22Rv1 (cell line): ENCODE measurements around the gene ACOT7.

ENCODE experiments used
- H3K27ac ChIP-seq: fragments of 450-650 bp; 2 replicates; pipeline ENCODE4 v1.5.1; 2017
- CTCF ChIP-seq: fragments of 450-650 bp; IDR thresholded peaks from 2 replicates; pipeline ENCODE4 v1.5.1; 2017; ENCODE audit warnings: mild to moderate bottlenecking
- ZFX ChIP-seq: fragments of 450-650 bp; IDR thresholded peaks from 2 replicates; pipeline ENCODE4 v1.6.1; 2017; ENCODE audit warnings: antibody characterized with exemption, borderline replicate concordance

The ACOT7 gene

GRCh38 chr1:6281511-6282402 lies 111.8 kb downstream of the ACOT7 start:
- no peak for TF ChIP-seq ZFX
- TF ChIP-seq CTCF = no peak
- no peak overlapping the region for H3K27ac ChIP-seq

- H3K27ac ChIP-seq = no peak overlapping the region
Measured at GRCh38 chr1:6280761-6281451, 112.7 kb downstream of the ACOT7 start.

GRCh38 chr1:6279613-6280383 lies 113.8 kb downstream of the ACOT7 start:
- H3K27ac ChIP-seq = no peak overlapping the region
- TF ChIP-seq CTCF (no peak), ZFX (no peak)

More at GRCh38 chr1:6280761-6281451, 112.7 kb downstream of the ACOT7 start:
- TF ChIP-seq CTCF (peak; percentile 46), ZFX (no peak)

GRCh38 chr1:6279066-6279465 lies 114.5 kb downstream of the ACOT7 start:
- no peak for TF ChIP-seq ZFX
- no peak overlapping the region for H3K27ac ChIP-seq

GRCh38 chr1:6278263-6278662 lies 115.3 kb downstream of the ACOT7 start:
- TF ChIP-seq CTCF (no peak), ZFX (no peak)
- H3K27ac ChIP-seq = no peak overlapping the region

- H3K27ac ChIP-seq = no peak overlapping the region
- TF ChIP-seq ZFX (no peak), CTCF (no peak)
Measured at GRCh38 chr1:6276811-6277555, 116.6 kb downstream of the ACOT7 start.
